ENCODE data around the gene PRKAR2A.
"Not testable (repeated sequence)": the region's sequence is repeated elsewhere in the genome, so short reads cannot be mapped to it uniquely, and the experiment has no call there.

DNA sequence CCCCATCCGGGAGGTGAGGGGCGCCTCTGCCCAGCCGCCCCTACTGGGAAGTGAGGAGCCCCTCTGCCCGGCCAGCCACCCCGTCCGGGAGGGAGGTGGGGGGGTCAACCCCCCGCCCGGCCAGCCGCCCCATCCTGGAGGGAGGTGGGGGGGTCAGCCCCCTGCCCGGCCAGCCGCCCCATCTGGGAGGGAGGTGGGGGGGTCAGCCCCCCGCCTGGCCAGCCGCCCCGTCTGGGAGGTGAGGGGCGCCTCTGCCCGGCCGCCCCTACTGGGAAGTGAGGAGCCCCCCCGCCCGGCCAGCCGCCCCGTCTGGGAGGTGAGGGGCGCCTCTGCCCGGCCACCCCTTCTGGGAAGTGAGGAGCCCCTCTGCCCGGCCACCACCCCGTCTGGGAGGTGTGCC, 113.1 kb downstream of the PRKAR2A start:
- TF ChIP-seq RNF2 (IDR thresholded peaks at IDR 0.05; ENCODE audit: borderline replicate concordance, low read depth); CBX8 (IDR thresholded peaks at IDR 0.05); CBX2 (IDR thresholded peaks at IDR 0.05; ENCODE audit: borderline replicate concordance, low read depth): not testable (repeated sequence)
- TF ChIP-seq, protein P1, sequence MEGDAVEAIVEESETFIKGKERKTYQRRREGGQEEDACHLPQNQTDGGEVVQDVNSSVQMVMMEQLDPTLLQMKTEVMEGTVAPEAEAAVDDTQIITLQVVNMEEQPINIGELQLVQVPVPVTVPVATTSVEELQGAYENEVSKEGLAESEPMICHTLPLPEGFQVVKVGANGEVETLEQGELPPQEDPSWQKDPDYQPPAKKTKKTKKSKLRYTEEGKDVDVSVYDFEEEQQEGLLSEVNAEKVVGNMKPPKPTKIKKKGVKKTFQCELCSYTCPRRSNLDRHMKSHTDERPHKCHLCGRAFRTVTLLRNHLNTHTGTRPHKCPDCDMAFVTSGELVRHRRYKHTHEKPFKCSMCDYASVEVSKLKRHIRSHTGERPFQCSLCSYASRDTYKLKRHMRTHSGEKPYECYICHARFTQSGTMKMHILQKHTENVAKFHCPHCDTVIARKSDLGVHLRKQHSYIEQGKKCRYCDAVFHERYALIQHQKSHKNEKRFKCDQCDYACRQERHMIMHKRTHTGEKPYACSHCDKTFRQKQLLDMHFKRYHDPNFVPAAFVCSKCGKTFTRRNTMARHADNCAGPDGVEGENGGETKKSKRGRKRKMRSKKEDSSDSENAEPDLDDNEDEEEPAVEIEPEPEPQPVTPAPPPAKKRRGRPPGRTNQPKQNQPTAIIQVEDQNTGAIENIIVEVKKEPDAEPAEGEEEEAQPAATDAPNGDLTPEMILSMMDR (IDR thresholded peaks at IDR 0.05), result not testable (repeated sequence)
- TF ChIP-seq, protein P2, sequence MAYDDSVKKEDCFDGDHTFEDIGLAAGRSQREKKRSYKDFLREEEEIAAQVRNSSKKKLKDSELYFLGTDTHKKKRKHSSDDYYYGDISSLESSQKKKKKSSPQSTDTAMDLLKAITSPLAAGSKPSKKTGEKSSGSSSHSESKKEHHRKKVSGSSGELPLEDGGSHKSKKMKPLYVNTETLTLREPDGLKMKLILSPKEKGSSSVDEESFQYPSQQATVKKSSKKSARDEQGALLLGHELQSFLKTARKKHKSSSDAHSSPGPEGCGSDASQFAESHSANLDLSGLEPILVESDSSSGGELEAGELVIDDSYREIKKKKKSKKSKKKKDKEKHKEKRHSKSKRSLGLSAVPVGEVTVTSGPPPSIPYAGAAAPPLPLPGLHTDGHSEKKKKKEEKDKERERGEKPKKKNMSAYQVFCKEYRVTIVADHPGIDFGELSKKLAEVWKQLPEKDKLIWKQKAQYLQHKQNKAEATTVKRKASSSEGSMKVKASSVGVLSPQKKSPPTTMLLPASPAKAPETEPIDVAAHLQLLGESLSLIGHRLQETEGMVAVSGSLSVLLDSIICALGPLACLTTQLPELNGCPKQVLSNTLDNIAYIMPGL (CRISPR knock-in tag; IDR thresholded peaks at IDR 0.05; ENCODE audit: borderline replicate concordance), result not testable (repeated sequence)
